Measurements from ENCODE around the gene SH3D19.
"Not testable (repeated sequence)": the region's sequence is repeated elsewhere in the genome, so short reads cannot be mapped to it uniquely, and the experiment has no call there.

Gene SH3D19

GRCh38 chr4:151292038-151292437 lies 33.4 kb downstream of the SH3D19 start:
- intact Hi-C loops (cut with DNase I): no loop called here
- no peak for DNase-seq

DNA sequence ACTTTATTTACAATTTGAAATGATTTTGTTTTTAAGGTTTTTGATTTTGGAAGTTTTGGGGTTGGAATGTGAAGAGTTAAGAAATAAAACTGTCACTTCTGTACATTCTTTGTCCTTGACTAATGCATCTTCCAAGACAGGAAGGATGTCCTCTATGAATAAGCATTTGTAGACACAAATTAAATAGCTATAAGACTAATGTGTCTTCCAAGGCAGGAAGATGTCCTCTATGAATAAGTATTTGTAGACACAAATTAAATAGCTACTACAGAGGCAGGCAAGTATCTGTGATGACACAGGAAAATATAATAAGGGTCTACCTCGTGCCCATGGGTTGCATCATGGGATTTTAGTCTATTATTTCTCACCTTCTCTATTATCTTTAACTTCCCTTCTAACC lies 33.9 kb downstream of the SH3D19 start:
- intact Hi-C loops (cut with DNase I): no loop called here
- DNase-seq: no peak

- DNase-seq: no peak
- intact Hi-C loops (cut with DNase I): no loop called here
Measured at GRCh38 chr4:151287409-151287808, 38.0 kb downstream of the SH3D19 start.

- intact Hi-C loops (cut with DNase I): no loop called here
- DNase-seq: no peak
Measured at GRCh38 chr4:151284534-151285245, 40.7 kb downstream of the SH3D19 start.

GRCh38 chr4:151276787-151277562 lies 48.4 kb downstream of the SH3D19 start, which contains the start of gene PRSS48:
Gene PRSS48, plus strand, starts transcription at chr4:151277161. Its CDS starts 12 bp downstream, at chr4:151277173.
- intact Hi-C loops (cut with DNase I): loop anchor here (2.0 kb wide), 1 partner anchor 86 kb away; no protein-coding TSS in a partner anchor
- DNase-seq: peak; percentile 64 to 96 (median 87)

- intact Hi-C loops (cut with DNase I); DNase-seq: not testable (repeated sequence)
Measured at GRCh38 chr4:151268905-151269304, 56.5 kb downstream of the SH3D19 start.

DNA sequence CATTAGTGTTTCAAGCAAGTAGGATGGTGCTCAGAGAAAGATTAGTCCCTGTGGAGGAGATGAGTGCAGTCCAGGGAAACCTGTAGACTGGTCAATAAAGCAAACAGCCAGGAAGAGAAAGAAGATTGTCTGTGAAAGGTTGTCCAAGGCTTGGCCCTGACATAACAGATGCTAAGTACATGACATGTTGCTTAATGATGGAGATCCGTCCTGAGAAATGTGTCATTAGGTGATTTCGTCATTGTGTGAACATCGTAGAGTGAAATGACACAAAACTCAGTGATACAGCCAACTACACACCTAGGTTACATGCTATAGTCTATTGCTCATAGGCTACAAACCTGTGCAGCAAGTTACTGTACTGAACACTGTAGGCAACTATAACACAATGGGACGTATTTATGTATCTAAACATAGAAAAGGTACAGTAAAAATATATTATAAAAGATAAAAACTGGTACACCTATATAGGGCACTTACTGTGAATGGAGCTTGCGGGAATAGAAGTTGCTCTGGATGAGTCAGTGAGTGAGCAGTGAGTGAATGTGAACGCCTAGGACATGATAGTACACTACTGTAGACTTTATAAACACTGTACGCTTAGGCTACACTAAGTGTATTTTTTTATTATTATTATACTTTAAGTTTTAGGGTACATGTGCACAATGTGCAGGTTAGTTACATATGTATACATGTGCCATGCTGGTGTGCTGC lies 57.4 kb downstream of the SH3D19 start:
- no peak for DNase-seq
- intact Hi-C loops (cut with DNase I): no loop called here

- DNase-seq: no peak
- intact Hi-C loops (cut with DNase I): no loop called here
Measured at GRCh38 chr4:151267104-151267503, 58.3 kb downstream of the SH3D19 start.

DNA sequence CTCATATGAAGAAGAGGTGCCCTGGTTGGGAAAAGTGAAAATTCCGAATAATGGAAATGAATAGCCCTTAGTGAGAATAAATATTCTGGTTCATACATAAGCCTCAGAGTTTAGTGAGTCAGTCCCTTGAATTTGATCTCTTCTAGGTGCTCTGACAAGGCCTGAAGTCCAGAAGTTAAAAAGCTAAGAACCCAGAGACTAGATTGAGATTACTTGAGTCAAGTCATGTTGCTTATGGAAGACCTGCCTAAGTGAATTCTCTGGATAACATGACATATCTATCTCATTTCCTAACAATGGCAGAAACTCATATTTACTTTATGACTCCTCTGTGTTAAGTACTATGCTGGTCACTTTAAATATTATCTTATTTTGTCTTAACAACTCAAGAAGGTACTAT lies 58.9 kb downstream of the SH3D19 start:
- intact Hi-C loops (cut with DNase I): no loop called here
- no peak for DNase-seq

- no peak for DNase-seq
- intact Hi-C loops (cut with DNase I): no loop called here
Measured at GRCh38 chr4:151263455-151263854, 62.0 kb downstream of the SH3D19 start.

GRCh38 chr4:151260526-151260925 lies 64.9 kb downstream of the SH3D19 start:
- no peak for DNase-seq
- intact Hi-C loops (cut with DNase I): no loop called here

DNA sequence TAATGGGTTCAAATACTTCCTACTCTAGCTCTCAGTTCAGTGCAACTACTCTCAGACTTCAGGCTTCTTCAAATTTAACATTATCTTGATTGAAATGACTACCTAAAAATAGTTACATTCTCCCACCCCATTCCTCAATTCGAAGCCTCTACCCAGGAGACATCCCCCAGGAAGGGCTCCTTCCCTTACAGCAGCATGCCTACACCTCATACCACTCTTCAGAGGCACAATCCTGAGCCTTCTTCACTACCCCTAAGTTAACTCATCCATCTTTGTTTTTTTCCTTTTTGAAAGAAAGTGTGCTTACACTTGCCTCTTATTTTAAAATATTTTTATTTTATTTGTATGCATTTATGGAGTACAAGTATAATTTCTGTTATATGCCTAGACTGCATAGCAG lies 65.7 kb downstream of the SH3D19 start:
- intact Hi-C loops (cut with DNase I): no loop called here
- no peak for DNase-seq

- intact Hi-C loops (cut with DNase I): no loop called here
- no peak for DNase-seq
Measured at GRCh38 chr4:151257704-151258103, 67.7 kb downstream of the SH3D19 start.

DNA sequence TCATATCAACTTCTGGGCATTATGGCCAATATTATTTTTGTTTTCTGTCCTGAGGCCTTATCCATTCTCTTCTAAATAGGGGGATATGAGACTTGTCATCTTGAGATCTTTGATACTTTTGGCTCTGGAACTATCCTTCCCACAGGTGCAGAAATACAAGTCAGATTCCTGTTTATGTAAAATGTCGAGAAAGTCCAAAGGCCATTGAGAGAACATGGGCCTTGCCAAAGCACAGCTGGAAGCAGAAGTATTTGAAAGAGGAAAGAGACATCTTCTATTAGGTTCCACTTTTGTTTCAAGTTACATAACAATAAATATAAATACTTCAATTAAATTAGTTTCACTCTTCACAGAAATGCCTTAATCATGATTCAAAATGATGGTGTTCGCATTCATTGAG lies 69.3 kb downstream of the SH3D19 start:
- DNase-seq: no peak
- intact Hi-C loops (cut with DNase I): no loop called here

GRCh38 chr4:151255680-151256079 lies 69.7 kb downstream of the SH3D19 start:
- DNase-seq; intact Hi-C loops (cut with DNase I): not testable (repeated sequence)

GRCh38 chr4:151255226-151255625 lies 70.2 kb downstream of the SH3D19 start:
- DNase-seq; intact Hi-C loops (cut with DNase I): not testable (repeated sequence)

DNA sequence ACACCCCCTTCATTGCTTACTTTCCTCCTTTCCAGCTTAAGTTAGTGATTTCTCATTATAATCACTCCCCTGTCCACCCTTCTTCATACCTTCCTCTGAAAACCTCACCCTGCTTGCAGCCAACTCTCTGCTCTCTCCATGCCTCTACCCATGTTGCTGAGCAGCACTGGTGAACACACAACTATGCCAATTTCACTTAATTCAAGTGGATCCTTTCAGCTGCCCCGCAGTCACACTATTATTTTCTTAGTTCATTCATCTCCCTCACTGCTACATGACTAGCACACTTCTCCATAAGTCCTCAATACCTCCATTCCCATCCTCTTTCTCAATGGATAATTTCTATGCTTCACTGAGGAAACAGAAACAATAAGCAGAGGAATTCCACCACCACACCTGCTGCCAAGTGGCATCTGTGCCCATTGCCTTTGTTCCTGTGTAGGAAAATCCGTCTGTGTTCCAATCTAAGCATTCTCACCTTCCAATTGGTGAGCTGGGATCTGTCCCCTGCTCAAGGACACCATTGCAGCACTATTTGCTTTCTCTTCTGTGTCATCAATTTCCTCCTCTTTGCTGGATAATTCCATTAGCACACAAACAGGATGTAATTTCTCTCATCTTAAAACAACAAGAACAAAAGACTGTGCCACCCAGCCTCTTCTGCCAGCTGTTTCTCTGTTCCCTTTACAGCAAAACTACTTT lies 73.7 kb downstream of the SH3D19 start:
- intact Hi-C loops (cut with DNase I): no loop called here
- no peak for DNase-seq

GRCh38 chr4:151250706-151251105 lies 74.7 kb downstream of the SH3D19 start:
- intact Hi-C loops (cut with DNase I): no loop called here
- DNase-seq: no peak

GRCh38 chr4:151248519-151248918 lies 76.9 kb downstream of the SH3D19 start:
- intact Hi-C loops (cut with DNase I): no loop called here
- no peak for DNase-seq

Data from head of caudate nucleus (tissue), 42 donors.